WTC11 (cell line): ENCODE results near the gene BOK. TPM values are rescaled to one million over a fixed set of nuclear protein-coding genes. Genes with fewer than 3 reads are reported as not detected.

Source experiments
- ATAC-seq: fragments of 200-7000 bp; cut with Tn5 transposase; 2 replicates; pipeline ENCODE4 v1.10.0; 2021; ENCODE audit warnings: mild to moderate bottlenecking, moderate library complexity
- CTCF ChIA-PET: fragments of 300-600 bp; sonication (Branson Sonifier 250); formaldehyde crosslinking; loops from one replicate; lab custom pipeline; 2021; ENCODE audit warnings: antibody characterized with exemption; lab: Charles Lee
- POLR2A ChIA-PET: fragments of 350-600 bp; sonication (Branson Sonifier 250); formaldehyde crosslinking; loops from one replicate; lab custom pipeline; 2021; ENCODE audit warnings: antibody characterized with exemption; lab: Charles Lee
- DNase-seq: peaks from one replicate; pipeline ENCODE4 v3.0.0; 2021; ENCODE audit warnings: low spot score
- H3K27ac Mint-ChIP-seq: 2 replicates; pipeline ENCODE4 v1.8.0; 2021; ENCODE audit warnings: mixed read lengths
- H3K27me3 Mint-ChIP-seq: 2 replicates; pipeline ENCODE4 v1.8.0; 2021; ENCODE audit warnings: low read depth, mild to moderate bottlenecking, moderate library complexity, mixed read lengths
- H3K36me3 Mint-ChIP-seq: 2 replicates; pipeline ENCODE4 v1.8.0; 2021; ENCODE audit warnings: mixed read lengths
- H3K4me1 Mint-ChIP-seq: 2 replicates; pipeline ENCODE4 v1.8.0; 2022; ENCODE audit warnings: mixed read lengths
- H3K4me3 Mint-ChIP-seq: 2 replicates; pipeline ENCODE4 v1.8.0; 2021; ENCODE audit warnings: mild to moderate bottlenecking, moderate library complexity, mixed read lengths
- H3K9me3 Mint-ChIP-seq: 2 replicates; pipeline ENCODE4 v1.8.0; 2021; ENCODE audit warnings: mixed read lengths
- ATF2 ChIP-seq: sonication (generic); formaldehyde crosslinking; IDR thresholded peaks from 2 replicates; pipeline ENCODE4 v1.8.1; 2022; ENCODE audit warnings: low read depth, missing genetic modification reagents, borderline replicate concordance
- CBFB ChIP-seq: sonication (generic); formaldehyde crosslinking; IDR thresholded peaks from 2 replicates; pipeline ENCODE4 v1.8.1; 2022; ENCODE audit warnings: mild to moderate bottlenecking, low read depth, missing genetic modification reagents
- CTCF ChIP-seq: fragments of 200-600 bp; IDR thresholded peaks from 2 replicates; pipeline ENCODE4 v1.8.0; 2022; ENCODE audit warnings: antibody characterized with exemption
- ETV6 ChIP-seq: sonication (generic); formaldehyde crosslinking; IDR thresholded peaks from 2 replicates; pipeline ENCODE4 v1.8.1; 2022; ENCODE audit warnings: mild to moderate bottlenecking, missing genetic modification reagents
- IRF2 ChIP-seq: sonication (generic); formaldehyde crosslinking; IDR thresholded peaks from 2 replicates; pipeline ENCODE4 v1.8.0; 2022; ENCODE audit warnings: low read depth, missing genetic modification reagents, borderline replicate concordance
- JAZF1 ChIP-seq: fragments of 250-450 bp; sonication (Bioruptor Pico); IDR thresholded peaks from 2 replicates; pipeline ENCODE4 v1.9.0; 2021; ENCODE audit warnings: moderate library complexity, mild to moderate bottlenecking, inconsistent platforms
- JUN ChIP-seq: sonication (generic); formaldehyde crosslinking; IDR thresholded peaks from 2 replicates; pipeline ENCODE4 v1.8.0; 2023; ENCODE audit warnings: mild to moderate bottlenecking, missing genetic modification reagents
- MAX ChIP-seq: sonication (generic); formaldehyde crosslinking; IDR thresholded peaks from 2 replicates; pipeline ENCODE4 v1.8.0; 2022; ENCODE audit warnings: mild to moderate bottlenecking, missing genetic modification reagents
- OVOL2 ChIP-seq: fragments of 250-450 bp; sonication (Bioruptor Pico); IDR thresholded peaks from 2 replicates; pipeline ENCODE4 v1.9.0; 2021; ENCODE audit warnings: mild to moderate bottlenecking, borderline replicate concordance
- PRRX2 ChIP-seq: fragments of 250-450 bp; sonication (Bioruptor Pico); IDR thresholded peaks from 2 replicates; pipeline ENCODE4 v1.8.0; 2021; ENCODE audit warnings: mild to moderate bottlenecking
- SMAD3 ChIP-seq: sonication (generic); formaldehyde crosslinking; IDR thresholded peaks from 2 replicates; pipeline ENCODE4 v1.8.0; 2022; ENCODE audit warnings: missing genetic modification reagents, mild to moderate bottlenecking, borderline replicate concordance
- ZNF281 ChIP-seq: sonication (generic); formaldehyde crosslinking; IDR thresholded peaks from 2 replicates; pipeline ENCODE4 v1.8.0; 2023; ENCODE audit warnings: mild to moderate bottlenecking, missing genetic modification reagents
- ZNF512 ChIP-seq: sonication (generic); formaldehyde crosslinking; IDR thresholded peaks from 2 replicates; pipeline ENCODE4 v1.8.1; 2022; ENCODE audit warnings: missing genetic modification reagents, borderline replicate concordance
- total RNA-seq: library from RNA; stranded (reverse); gene quantifications from 3 replicates; pipeline ENCODE4 v1.2.3, GENCODE V29; 2021
- TF ChIP-seq, protein P1 (sequence below): fragments of 250-450 bp; sonication (Bioruptor Pico); IDR thresholded peaks from 2 replicates; pipeline ENCODE4 v1.9.0; 2021; ENCODE audit warnings: mild to moderate bottlenecking
- TF ChIP-seq, protein P2 (sequence below): fragments of 250-450 bp; sonication (Bioruptor Pico); IDR thresholded peaks from 2 replicates; pipeline ENCODE4 v1.9.0; 2021; ENCODE audit warnings: mild to moderate bottlenecking, borderline replicate concordance
- TF ChIP-seq, protein P3 (sequence below): fragments of 250-450 bp; sonication (Bioruptor Pico); IDR thresholded peaks from 2 replicates; pipeline ENCODE4 v2.1.2; 2022; ENCODE audit warnings: mild to moderate bottlenecking, moderate library complexity
- TF ChIP-seq, protein P4 (sequence below): sonication (generic); formaldehyde crosslinking; IDR thresholded peaks from 2 replicates; pipeline ENCODE4 v1.8.1; 2023; ENCODE audit warnings: mild to moderate bottlenecking, missing genetic modification reagents, moderate library complexity

The BOK gene
- total RNA-seq, 1 experiment from 2014 or later: 39.4 TPM

DNA sequence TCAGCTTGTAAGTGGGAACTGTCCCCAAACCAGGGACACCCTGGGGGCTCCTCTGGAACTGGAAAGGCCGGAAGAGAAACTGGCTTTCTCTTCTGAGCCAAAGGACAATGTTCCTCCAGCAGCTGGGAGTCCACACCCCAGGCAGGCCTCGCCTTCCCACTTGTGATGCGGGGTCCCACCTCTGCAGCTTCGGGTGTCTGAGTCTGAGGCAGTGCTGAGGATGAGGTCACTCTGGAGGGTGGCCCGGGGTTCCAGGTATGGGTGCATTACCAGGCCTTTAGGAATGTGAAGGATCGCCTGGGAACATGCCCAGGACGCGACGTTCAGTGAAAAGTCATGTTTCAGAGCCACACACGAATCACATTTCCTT lies 18.2 kb upstream of the BOK start:
- H3K27ac Mint-ChIP-seq: no peak overlapping the region
- peak overlapping the region; percentile 81 for H3K4me3 Mint-ChIP-seq
- no peak for DNase-seq
- peaks cover 42% of the 10 kb centered on the region for H3K27me3 Mint-ChIP-seq
- CTCF ChIA-PET: interaction anchor here (1.3 kb wide), 1 partner anchor 15 kb away, joined by 3 read pairs; no protein-coding TSS in a partner anchor
- H3K4me1 Mint-ChIP-seq: peaks cover 4% of the 10 kb centered on the region
- POLR2A ChIA-PET: interaction anchor here (0.6 to 1.0 kb wide), 2 partner anchors 27 to 109 kb away, joined by 3 to 7 read pairs; no protein-coding TSS in a partner anchor
- no peak; the same call in 1 of the 2 replicates for ATAC-seq
- no peaks in the 10 kb centered on the region for H3K9me3 Mint-ChIP-seq
- H3K36me3 Mint-ChIP-seq: no peaks in the 10 kb centered on the region
- TF ChIP-seq, protein P1, sequence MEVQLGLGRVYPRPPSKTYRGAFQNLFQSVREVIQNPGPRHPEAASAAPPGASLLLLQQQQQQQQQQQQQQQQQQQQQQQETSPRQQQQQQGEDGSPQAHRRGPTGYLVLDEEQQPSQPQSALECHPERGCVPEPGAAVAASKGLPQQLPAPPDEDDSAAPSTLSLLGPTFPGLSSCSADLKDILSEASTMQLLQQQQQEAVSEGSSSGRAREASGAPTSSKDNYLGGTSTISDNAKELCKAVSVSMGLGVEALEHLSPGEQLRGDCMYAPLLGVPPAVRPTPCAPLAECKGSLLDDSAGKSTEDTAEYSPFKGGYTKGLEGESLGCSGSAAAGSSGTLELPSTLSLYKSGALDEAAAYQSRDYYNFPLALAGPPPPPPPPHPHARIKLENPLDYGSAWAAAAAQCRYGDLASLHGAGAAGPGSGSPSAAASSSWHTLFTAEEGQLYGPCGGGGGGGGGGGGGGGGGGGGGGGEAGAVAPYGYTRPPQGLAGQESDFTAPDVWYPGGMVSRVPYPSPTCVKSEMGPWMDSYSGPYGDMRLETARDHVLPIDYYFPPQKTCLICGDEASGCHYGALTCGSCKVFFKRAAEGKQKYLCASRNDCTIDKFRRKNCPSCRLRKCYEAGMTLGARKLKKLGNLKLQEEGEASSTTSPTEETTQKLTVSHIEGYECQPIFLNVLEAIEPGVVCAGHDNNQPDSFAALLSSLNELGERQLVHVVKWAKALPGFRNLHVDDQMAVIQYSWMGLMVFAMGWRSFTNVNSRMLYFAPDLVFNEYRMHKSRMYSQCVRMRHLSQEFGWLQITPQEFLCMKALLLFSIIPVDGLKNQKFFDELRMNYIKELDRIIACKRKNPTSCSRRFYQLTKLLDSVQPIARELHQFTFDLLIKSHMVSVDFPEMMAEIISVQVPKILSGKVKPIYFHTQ (CRISPR knock-in tag): no peak
- TF ChIP-seq ZNF512 (CRISPR knock-in tag) (no peak), CTCF (no peak), ZNF281 (no peak), OVOL2 (no peak), SMAD3 (no peak), JAZF1 (no peak), PRRX2 (CRISPR knock-in tag) (no peak), ATF2 (no peak), JUN (CRISPR knock-in tag) (no peak), MAX (no peak), ETV6 (CRISPR knock-in tag) (no peak), CBFB (CRISPR knock-in tag) (no peak), IRF2 (CRISPR knock-in tag) (no peak)
- TF ChIP-seq, protein P2, sequence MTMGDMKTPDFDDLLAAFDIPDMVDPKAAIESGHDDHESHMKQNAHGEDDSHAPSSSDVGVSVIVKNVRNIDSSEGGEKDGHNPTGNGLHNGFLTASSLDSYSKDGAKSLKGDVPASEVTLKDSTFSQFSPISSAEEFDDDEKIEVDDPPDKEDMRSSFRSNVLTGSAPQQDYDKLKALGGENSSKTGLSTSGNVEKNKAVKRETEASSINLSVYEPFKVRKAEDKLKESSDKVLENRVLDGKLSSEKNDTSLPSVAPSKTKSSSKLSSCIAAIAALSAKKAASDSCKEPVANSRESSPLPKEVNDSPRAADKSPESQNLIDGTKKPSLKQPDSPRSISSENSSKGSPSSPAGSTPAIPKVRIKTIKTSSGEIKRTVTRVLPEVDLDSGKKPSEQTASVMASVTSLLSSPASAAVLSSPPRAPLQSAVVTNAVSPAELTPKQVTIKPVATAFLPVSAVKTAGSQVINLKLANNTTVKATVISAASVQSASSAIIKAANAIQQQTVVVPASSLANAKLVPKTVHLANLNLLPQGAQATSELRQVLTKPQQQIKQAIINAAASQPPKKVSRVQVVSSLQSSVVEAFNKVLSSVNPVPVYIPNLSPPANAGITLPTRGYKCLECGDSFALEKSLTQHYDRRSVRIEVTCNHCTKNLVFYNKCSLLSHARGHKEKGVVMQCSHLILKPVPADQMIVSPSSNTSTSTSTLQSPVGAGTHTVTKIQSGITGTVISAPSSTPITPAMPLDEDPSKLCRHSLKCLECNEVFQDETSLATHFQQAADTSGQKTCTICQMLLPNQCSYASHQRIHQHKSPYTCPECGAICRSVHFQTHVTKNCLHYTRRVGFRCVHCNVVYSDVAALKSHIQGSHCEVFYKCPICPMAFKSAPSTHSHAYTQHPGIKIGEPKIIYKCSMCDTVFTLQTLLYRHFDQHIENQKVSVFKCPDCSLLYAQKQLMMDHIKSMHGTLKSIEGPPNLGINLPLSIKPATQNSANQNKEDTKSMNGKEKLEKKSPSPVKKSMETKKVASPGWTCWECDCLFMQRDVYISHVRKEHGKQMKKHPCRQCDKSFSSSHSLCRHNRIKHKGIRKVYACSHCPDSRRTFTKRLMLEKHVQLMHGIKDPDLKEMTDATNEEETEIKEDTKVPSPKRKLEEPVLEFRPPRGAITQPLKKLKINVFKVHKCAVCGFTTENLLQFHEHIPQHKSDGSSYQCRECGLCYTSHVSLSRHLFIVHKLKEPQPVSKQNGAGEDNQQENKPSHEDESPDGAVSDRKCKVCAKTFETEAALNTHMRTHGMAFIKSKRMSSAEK: no peak
- TF ChIP-seq, protein P3, sequence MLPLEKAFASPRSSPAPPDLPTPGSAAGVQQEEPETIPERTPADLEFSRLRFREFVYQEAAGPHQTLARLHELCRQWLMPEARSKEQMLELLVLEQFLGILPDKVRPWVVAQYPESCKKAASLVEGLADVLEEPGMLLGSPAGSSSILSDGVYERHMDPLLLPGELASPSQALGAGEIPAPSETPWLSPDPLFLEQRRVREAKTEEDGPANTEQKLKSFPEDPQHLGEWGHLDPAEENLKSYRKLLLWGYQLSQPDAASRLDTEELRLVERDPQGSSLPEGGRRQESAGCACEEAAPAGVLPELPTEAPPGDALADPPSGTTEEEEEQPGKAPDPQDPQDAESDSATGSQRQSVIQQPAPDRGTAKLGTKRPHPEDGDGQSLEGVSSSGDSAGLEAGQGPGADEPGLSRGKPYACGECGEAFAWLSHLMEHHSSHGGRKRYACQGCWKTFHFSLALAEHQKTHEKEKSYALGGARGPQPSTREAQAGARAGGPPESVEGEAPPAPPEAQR (CRISPR knock-in tag): no peak
- TF ChIP-seq, protein P4, sequence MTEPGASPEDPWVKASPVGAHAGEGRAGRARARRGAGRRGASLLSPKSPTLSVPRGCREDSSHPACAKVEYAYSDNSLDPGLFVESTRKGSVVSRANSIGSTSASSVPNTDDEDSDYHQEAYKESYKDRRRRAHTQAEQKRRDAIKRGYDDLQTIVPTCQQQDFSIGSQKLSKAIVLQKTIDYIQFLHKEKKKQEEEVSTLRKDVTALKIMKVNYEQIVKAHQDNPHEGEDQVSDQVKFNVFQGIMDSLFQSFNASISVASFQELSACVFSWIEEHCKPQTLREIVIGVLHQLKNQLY: no peak
